Lower lobe of right lung (tissue), 2 donors: ENCODE measurements around the gene MPND. TPM values are rescaled to one million over a fixed set of nuclear protein-coding genes. Genes with fewer than 3 reads are reported as not detected.

Source experiments
- ATAC-seq, 2 donors: fragments of 200-7000 bp; cut with Tn5 transposase; one replicate each; pipeline ENCODE4 v1.9.1; 2020 to 2022; ENCODE audit warnings: mild to moderate bottlenecking in 2 of 2, moderate library complexity in 2 of 2
- DNase-seq: peaks from one replicate; pipeline ENCODE4 v3.0.0-alpha.2; 2020
- H3K27ac ChIP-seq: fragments of 200-600 bp; one replicate; pipeline ENCODE4 v1.8.0; 2022
- H3K27me3 ChIP-seq: fragments of 200-600 bp; one replicate; pipeline ENCODE4 v1.8.0; 2022; ENCODE audit warnings: low read depth
- H3K36me3 ChIP-seq: fragments of 200-600 bp; one replicate; pipeline ENCODE4 v1.8.0; 2022; ENCODE audit warnings: mild to moderate bottlenecking
- H3K4me1 ChIP-seq: fragments of 200-600 bp; one replicate; pipeline ENCODE4 v1.8.0; 2022
- H3K4me3 ChIP-seq: fragments of 200-600 bp; one replicate; pipeline ENCODE4 v1.8.0; 2022; ENCODE audit warnings: mild to moderate bottlenecking
- H3K9me3 ChIP-seq: fragments of 200-600 bp; one replicate; pipeline ENCODE4 v1.8.0; 2022
- intact Hi-C: fragments of 100-400 bp; cut with DNase I; formaldehyde crosslinking; loops from one replicate; pipeline ENCODE4 v1.11.0; 2022
- total RNA-seq: library from RNA; stranded (reverse); fragmentation: NEBNext Ultra II Directional; extraction: Animal tissue kit (Norgen Biotek cat#: 25700); gene quantifications from one replicate; pipeline ENCODE4 v1.2.1, GENCODE V29; 2021
- TF ChIP-seq, protein P1 (sequence below): fragments of 200-600 bp; IDR thresholded peaks from one replicate; pipeline ENCODE4 v1.8.0; 2022; ENCODE audit warnings: antibody characterized with exemption, mild to moderate bottlenecking
- donor health status: DM: no; HTN: yes; CAD: no; lungs with severe emphysema.

MPND gene
- total RNA-seq, 1 donor from 2014 or later = 41.2 TPM

DNA sequence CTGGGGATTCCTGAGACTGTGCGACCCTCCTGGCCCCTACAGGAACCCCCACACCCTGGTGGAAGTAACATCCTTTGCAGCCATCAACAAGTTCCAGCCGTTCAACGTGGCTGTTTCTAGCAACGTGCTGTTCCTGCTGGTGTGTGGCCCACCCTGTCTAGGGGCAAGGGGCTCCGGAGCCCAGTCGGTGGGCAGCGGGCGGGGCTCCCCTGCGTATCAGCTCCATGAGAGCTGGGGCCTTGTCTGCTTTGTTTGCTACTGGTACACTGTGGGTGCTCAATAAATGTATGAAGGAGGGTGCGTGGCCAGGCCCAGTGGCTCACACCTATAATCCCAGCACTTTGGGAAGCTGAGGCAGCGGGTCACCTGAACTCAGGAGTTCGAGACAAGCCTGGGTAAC, 10.9 kb downstream of the MPND start:
- ATAC-seq (no peak), DNase-seq (no peak)
- Histone ChIP-seq H3K4me3 (no peak overlapping the region), H3K36me3 (peaks cover 36% of the 10 kb centered on the region), H3K4me1 (no peaks in the 10 kb centered on the region), H3K27ac (no peak overlapping the region), H3K9me3 (no peaks in the 10 kb centered on the region), H3K27me3 (no peaks in the 10 kb centered on the region)
- intact Hi-C loops = no loop called here
- TF ChIP-seq, protein P1, sequence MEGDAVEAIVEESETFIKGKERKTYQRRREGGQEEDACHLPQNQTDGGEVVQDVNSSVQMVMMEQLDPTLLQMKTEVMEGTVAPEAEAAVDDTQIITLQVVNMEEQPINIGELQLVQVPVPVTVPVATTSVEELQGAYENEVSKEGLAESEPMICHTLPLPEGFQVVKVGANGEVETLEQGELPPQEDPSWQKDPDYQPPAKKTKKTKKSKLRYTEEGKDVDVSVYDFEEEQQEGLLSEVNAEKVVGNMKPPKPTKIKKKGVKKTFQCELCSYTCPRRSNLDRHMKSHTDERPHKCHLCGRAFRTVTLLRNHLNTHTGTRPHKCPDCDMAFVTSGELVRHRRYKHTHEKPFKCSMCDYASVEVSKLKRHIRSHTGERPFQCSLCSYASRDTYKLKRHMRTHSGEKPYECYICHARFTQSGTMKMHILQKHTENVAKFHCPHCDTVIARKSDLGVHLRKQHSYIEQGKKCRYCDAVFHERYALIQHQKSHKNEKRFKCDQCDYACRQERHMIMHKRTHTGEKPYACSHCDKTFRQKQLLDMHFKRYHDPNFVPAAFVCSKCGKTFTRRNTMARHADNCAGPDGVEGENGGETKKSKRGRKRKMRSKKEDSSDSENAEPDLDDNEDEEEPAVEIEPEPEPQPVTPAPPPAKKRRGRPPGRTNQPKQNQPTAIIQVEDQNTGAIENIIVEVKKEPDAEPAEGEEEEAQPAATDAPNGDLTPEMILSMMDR = no peak

DNA sequence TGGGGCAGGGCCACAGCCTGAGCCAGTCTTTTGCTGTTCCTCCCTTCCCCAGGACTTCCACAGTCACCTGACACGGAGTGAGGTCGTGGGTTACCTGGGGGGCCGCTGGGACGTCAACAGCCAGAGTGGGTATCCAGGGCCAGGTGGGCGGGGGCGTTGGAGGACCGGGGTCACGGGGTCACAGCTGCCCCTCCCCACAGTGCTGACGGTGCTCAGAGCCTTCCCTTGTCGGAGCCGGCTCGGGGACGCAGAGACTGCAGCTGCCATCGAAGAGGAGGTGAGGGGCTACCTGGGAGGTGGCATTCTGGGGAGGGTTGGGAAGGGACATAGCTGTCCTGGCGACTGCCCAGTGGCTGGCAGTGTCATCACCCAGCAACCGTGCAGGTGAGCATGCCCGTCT, 11.5 kb downstream of the MPND start:
- DNase-seq (no peak), ATAC-seq (no peak)
- TF ChIP-seq, protein P1 = no peak
- intact Hi-C loops = no loop called here
- no peaks in the 10 kb centered on the region for H3K9me3 ChIP-seq
- H3K4me3 ChIP-seq = no peak overlapping the region
- H3K4me1 ChIP-seq = no peaks in the 10 kb centered on the region
- peaks cover 42% of the 10 kb centered on the region for H3K36me3 ChIP-seq
- H3K27ac ChIP-seq = no peak overlapping the region
- H3K27me3 ChIP-seq = no peaks in the 10 kb centered on the region

DNA sequence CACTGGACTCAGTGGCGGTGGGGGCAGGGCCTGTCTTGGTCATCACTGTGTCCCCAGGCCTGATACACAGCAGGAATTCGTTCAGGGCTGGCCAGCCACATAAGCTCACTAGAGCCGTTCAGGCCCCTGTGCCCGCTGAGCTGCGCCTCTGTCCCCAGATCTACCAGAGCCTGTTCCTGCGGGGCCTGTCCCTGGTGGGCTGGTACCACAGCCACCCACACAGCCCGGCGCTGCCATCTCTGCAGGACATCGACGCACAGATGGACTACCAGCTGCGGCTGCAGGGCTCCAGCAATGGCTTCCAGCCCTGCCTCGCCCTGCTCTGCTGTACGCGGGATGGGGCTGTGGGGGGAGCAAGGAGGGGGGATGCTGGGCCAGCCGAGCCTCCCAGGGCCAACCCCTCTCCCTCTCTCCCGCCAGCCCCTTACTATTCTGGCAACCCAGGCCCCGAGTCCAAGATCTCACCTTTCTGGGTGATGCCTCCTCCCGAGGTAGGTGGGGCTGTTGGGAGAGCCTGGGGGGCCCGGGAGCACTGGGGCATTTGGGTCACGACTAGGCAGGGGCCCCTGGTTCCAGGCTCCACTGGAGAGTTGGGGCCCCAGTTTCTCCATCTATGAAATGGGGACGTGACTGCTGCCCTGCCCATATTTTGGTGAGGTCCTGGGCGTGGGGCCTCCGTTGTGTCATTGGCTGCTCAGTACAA, 13.9 kb downstream of the MPND start:
- DNase-seq (no peak), ATAC-seq (no peak)
- Histone ChIP-seq H3K27ac (no peak overlapping the region), H3K27me3 (no peaks in the 10 kb centered on the region), H3K36me3 (peaks cover 65% of the 10 kb centered on the region), H3K9me3 (no peaks in the 10 kb centered on the region), H3K4me3 (no peak overlapping the region), H3K4me1 (no peaks in the 10 kb centered on the region)
- TF ChIP-seq, protein P1 = no peak
- intact Hi-C loops = no loop called here

DNA sequence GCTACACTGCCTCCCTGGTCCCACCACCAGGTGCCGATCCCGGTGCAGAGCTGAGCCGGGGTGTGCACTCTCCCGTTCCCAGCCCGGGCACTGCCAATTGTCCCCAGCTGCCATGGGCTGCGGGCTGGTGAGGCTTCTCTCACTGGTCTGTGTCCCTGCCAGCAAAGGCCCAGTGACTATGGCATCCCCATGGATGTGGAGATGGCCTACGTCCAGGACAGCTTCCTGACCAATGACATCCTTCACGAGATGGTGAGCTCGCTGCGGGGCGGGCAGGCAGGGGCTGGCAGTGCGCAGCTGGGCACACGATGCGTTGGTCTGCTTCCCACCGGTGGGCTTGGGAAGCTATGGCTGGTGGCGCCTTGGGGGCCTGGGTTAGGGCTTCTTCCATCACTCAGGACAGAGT, 14.6 kb downstream of the MPND start:
- Histone ChIP-seq H3K4me3 (no peak overlapping the region), H3K9me3 (no peaks in the 10 kb centered on the region), H3K27me3 (no peaks in the 10 kb centered on the region), H3K27ac (no peak overlapping the region), H3K4me1 (no peaks in the 10 kb centered on the region), H3K36me3 (peaks cover 72% of the 10 kb centered on the region)
- intact Hi-C loops = no loop called here
- no peak for ATAC-seq
- TF ChIP-seq, protein P1 = no peak
- no peak for DNase-seq

DNA sequence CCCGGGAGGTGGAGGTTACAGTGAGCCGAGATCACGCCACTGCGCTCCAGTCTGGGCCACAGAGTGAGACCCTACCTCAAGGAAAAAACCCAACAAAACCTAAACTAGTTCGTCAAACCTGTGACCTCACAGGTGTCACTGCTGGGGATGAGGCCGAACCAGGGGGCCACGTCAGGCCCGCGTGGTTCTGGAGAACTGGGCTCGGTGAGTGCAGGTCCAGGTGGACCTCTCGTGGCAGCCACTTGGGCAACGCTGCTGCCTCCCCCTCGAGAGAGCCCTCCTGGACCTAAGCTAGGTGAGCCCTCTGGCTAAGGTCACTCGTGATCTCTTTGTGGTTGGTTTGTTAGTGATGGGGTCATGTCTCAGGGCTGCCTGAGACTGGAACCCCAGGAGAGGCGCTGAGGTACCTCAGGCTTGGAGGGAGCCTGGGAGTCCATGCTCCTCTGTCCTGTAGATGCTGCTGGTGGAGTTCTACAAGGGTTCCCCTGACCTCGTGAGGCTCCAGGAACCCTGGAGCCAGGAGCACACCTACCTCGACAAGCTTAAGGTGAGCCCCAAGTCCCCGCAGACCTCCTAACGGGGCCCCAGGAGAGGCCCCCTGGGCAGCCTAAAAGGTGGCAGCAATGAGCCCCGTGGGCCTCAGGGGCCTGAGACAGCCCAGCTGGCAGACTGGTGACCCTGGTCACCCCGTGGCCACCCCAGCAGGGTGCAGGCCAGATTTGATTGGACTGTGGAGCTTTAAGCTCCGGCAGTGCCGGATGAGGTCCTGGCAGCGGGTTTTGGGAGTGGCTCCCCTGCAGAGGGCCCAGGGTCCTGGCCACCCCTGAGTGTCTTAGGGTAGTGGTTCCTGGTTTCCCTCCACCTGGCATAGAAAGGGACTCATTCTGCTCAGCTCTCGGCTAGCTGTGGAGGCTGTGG, 15.6 kb downstream of the MPND start:
- Histone ChIP-seq H3K4me3 (no peak overlapping the region), H3K4me1 (no peaks in the 10 kb centered on the region), H3K9me3 (no peaks in the 10 kb centered on the region), H3K27ac (no peak overlapping the region), H3K36me3 (peaks cover 78% of the 10 kb centered on the region), H3K27me3 (no peaks in the 10 kb centered on the region)
- TF ChIP-seq, protein P1 = no peak
- DNase-seq (no peak), ATAC-seq (no peak)
- intact Hi-C loops = no loop called here
